ENCODE measurements around the gene TRIP12. TPM values are rescaled to one million over a fixed set of nuclear protein-coding genes. Genes with fewer than 3 reads are reported as not detected.
"Not testable (repeated sequence)": the region's sequence is repeated elsewhere in the genome, so short reads cannot be mapped to it uniquely, and the experiment has no call there.

The TRIP12 gene
- total RNA-seq, 1 experiment from 2014 or later: 69.2 TPM

DNA sequence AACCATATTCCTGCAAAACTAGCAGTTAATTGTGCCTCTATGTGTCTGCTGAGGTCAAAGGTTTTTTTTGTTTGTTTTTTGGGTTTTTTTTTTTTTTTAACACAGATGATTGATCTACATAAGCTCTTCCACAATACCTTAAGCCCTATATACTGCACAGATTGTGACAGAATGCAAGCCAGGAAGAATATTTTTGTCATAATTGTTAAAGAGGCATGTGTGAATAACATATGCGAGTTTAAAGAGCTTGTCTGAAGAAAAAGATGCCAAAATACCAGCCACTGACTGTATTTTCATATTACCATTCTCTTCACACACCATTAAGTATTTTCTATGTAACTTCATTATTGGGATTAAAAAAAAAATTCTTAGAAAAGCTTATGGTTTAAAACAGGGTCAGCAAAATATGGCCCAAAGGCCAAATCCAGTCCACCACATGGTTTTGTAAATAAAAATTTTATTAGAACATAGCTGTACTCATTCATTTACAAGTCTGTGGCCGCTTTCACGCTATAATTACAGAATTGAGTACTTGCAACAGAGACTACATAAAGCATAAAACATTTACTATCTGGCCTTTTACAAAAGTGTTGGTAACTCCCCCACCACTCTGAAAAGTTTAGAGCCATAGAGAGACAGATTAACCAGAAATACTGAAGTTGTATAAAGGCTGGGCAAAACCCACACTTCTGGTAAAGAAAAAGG, 89.9 kb downstream of the TRIP12 start:
- no peak for DNase-seq (ENCODE audit: low spot score)

DNA sequence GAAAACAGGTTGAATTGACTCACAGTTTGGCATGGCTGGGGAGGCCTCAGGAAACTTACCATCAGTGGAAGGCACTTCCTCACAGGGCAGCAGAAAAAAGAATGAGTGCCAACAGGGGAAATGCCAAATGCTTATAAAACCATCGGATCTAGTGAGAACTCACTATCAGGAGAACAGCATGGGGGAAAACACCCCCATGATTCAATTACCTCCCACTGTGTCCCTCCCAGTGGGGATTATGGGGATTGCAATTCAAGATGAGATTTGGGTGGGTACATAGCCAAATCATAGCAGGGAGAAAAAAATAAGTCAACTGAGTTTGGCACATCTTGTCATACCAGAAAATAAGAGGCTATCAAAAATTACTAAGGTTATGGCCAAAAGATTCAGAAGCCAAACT, 96.3 kb downstream of the TRIP12 start:
- DNase-seq (ENCODE audit: low spot score): no peak

DNA sequence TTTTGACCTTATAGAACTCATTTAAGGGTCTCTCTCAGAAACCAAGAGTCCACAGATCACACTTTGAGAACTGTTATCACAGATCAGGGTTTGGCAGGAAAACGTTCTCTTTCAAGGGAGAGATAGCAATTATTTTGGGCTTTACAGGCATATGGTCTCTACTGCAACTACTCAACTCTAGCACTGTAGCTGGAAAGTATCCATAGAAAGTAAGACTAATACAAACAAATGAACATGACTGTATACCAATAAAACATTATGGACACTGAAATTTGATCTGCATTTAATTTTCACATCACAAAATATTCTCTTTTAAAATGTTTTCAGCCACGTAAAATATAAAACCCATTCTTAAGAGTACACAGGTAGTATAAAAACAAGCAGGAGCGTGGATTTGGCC, 100.5 kb downstream of the TRIP12 start:
- no peak for DNase-seq (ENCODE audit: low spot score)

DNA sequence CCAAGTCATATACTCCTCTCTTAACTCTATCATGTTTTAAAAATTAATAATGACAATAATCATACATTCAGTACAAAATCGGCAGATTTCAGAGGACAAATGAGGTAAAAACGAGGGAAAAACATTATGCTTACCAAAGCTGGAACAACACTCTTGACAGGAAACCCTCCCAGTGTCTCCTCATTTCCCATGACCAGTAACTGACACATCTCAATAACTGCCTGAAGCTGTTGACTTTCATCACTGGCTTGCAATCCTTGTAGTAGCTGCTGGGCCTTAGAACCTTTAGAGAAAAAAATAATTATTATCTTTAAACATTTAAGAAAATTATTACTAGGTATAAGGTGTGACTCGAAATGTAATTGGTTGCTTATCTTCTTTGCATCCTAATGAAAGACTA, 103.6 kb downstream of the TRIP12 start:
- DNase-seq (ENCODE audit: low spot score): no peak

DNA sequence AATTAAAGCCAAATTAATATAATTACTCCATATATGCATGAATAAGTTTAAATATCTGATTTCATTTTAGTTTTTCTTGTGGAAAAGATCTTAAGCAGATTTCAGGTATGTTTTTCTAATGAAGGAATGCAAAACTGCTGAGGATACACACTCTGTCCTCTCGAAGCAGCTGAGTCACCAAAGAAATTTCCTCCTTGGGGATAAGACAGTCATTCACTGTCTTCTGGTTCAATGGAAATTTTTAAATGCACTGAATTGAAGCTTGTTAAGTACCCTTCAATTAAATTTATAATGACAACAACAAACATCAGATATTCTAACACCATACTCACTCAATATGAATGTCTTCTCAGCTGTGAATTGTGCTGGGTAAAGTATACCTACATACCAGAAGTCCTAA, 106.0 kb downstream of the TRIP12 start:
- no peak for DNase-seq (ENCODE audit: low spot score)

DNA sequence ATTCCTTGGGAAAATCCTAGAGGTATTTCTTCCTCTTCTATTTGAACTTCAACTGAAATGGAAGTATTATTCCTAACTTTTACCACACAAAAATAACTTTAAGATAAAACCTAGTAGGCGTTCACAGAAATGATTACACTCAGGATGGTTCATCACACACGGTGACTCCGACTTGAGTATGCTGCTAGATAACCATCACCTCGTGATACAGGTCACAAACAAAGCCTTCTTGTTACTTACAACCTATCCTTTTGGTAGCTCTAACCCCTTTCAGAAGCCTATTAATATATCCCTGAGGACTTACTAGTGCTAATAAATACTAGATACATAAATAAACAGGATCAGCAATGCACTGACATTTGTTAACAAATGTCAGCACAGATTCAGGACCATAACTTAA, 106.5 kb downstream of the TRIP12 start:
- no peak for DNase-seq (ENCODE audit: low spot score)

DNA sequence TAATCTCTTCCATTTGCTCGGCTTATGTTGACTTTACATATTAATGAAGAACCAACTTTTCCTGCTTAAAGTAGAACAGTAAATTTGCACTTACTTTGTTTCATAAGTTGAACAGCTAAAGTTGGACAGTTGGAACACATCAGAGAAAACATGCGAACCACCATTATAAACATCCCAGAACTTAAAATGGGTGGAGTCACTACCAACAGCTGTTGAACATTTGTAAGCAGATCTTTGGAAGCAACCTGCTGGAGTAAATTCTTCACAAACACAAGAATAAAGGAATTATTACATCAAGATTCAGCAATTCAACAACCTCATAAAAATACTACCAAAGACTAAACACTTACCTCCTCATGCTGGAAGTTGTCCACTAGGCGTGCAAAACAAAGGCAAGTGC, 111.0 kb downstream of the TRIP12 start:
- DNase-seq (ENCODE audit: low spot score): no peak

DNA sequence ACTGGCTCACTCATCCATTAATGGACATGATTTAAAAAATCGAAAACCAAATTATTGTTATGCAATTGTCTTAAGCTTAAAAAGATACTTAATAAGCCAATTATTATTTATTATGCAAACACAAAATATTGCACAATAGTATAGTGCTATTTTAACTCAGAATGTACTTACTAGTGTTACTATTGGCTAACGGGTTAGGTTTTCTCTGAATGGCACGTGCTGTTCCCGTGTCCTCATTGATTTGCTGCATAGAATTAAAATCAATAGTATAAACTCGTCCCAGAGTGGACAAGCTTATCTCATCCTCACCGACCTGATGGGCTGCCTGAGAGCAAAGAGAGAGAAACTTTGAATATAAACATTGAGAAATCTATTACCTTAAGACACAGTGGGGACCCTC, 116.2 kb downstream of the TRIP12 start:
- DNase-seq (ENCODE audit: low spot score): no peak

DNA sequence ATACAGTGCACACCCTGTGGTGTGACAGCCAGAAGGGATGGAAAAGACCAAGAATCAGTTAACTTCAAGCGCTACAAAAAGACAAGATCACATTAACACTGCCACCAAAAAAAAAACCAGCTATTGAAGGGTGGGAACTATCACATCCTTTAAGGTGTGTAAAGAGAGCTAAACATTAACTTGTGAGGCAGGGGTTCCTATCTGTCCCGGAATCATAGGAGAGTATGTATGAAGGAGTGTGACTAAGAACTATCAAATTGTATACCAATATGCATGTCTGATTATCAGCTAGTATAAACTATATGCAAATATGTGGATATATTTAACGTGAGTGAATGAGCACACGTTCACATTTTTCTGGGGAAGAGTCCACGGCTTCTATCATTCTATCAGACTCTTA, 119.0 kb downstream of the TRIP12 start:
- no peak for DNase-seq (ENCODE audit: low spot score)

DNA sequence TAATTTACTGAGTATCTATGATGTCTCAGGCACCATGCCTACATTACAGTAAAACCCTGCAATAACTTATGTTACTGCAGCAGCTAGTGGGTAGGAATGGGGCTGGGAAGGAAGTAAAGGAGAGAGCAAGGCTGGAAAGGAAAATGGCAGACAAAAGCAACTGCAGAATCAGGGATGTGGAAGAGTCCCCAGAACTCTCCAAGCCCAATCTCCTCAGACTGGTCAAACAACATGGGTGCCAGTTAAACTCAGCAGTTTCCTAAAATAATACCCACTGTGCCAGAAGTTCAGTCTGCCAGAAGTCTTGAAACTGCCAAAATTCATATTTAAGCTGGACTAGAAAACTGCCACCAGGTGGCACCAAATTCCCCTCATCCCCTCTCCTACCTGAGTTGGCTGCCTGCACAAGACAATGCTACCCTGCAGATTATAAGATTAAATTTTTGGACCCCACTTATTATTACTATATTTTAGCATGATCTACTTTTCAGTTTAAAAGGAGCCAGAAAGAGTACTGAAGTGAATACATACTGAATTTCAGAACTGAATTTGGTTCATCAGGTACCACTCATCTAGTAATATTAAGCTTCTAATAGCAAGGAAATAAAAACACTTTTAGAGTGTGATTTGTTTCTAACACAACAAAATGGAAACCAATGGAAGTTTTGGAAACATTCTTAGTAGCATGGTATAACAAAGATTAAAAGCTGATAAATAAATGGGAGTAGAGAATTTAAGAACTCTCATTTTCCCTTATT, 120.6 kb downstream of the TRIP12 start:
- DNase-seq (ENCODE audit: low spot score): peak; percentile 28

DNA sequence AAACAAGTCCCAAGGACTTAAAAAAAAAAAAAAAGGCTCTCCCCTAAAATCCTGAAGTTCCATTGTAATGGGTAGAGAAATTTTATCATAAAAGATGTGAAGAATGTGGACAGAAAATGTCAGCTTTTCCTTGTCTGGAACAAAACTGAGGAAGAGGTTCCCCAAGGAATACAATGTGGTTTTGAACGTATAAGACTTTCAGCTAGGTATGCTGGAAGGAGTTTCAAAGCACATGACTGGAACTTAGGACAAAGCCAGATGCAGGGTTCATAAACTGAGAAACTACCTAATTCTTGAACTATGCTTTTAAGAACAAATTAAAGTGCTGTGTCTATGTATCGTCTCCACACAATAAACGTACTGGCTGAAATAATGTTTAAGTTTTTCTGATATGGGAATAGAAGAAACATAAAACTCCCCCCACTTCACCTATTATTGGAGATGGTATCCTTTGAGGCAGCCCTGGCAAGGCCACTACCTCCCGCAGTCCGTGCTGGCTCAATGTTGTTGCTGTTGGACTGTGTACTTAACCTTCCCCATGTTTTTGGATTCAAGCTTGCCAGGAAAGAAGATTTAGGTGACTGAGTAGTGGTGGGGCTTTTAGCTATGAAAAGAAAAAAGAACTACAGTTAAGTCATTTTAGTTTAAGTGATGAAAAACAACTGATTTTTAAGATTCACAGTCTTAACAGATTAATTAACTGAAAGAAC, 123.2 kb downstream of the TRIP12 start:
- DNase-seq (ENCODE audit: low spot score): no peak

DNA sequence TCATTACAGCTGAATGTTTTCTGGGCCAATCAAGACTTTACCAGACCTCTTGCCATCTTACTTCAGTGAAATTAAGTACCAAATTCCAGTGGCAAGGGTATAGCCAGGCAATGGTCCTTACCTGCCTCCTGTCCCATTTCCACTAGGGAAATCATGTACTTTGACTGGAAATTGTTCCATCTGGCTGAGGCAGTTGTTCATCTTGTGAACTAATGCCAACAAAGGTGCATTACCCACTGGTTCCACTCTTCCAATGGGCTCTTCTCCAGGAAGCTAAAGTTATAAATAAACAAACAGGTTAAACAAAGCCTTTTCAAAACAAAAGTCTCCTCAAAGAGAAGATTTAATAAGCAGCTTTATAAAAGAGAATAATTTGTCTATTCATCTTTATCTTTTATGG, 126.8 kb downstream of the TRIP12 start:
- DNase-seq (ENCODE audit: low spot score): no peak

DNA sequence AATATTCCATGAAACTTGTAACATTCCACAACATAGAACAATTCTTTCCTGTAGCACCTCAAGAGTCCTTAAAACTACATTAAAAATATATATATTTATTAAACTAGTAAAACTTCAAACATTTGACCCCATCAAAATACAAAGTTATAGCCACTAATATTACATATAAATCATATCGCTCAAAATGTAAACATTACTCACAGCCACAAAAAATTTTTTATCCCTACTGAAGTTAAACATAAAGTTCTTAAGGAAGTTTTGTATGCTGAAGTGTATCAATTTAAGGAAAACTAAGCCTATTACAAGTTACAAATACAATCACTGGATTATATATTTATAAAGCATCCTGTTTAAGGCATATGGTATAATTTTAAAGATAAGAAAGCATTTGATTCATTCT, 127.2 kb downstream of the TRIP12 start:
- no peak for DNase-seq (ENCODE audit: low spot score)

DNA sequence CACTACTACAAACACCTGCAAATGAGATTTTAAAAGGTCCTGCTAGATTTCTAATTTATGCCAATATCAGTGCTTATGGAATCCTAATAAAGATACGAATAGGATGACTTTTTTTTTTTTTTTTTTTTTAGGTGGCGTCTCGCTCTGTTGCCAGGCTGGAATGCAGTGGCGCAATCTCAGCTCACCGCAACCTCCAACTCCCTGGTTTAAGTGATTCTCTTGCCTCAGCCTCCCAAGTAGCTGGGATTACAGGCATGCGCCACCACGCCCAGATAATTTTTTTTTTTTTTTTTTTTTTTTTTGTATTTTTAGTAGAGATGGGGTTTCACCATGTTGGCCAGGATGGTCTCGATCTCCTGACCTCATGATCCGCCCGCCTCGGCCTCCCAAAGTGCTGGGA, 135.5 kb downstream of the TRIP12 start:
- not testable (repeated sequence) for DNase-seq (ENCODE audit: low spot score)

DNA sequence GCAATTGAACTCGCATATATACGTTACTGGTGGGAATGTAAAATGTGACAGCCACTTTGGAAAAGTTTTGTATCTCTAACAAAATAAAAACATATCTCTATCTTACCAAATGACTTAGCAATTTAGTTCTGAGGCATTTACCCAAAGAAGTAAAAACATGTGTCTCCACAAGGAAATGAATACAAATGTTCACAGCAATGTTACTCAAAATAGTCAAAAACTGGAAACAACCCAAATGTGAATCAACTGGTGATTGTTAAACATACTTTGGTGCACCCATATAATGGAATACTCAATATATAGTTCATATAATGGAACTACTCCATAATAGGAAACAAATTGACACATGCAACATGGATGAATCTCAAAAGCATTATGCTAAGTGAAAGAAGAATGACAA, 137.0 kb downstream of the TRIP12 start:
- DNase-seq (ENCODE audit: low spot score): no peak

DNA sequence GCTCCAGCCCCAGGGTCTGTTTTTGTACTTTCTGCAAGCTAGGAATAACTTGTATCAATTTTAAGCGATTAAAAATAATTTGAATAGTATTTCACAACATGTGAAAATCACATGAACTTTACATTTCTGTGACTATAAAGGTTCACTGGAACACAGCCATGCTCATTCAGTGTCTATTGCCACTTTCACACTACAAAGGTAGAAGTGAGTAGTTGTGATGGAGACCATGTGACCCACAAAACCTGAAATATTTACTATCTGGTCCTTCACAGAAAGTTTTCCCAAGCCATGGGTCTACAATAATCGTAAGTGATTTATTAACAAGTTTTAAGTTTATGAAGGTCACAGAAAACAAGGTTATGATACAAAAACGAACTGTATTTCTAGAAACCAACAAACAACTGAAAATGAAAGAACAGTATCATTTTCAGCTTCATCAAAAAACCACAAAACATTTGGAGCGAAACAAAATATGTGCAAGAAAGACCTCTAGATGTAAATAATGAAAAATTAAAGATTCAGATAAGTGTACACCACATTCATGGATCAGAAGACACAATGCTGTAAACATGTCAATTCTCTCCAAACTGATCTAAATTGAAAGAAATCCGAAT, 138.6 kb downstream of the TRIP12 start:
- DNase-seq (ENCODE audit: low spot score): no peak

DNA sequence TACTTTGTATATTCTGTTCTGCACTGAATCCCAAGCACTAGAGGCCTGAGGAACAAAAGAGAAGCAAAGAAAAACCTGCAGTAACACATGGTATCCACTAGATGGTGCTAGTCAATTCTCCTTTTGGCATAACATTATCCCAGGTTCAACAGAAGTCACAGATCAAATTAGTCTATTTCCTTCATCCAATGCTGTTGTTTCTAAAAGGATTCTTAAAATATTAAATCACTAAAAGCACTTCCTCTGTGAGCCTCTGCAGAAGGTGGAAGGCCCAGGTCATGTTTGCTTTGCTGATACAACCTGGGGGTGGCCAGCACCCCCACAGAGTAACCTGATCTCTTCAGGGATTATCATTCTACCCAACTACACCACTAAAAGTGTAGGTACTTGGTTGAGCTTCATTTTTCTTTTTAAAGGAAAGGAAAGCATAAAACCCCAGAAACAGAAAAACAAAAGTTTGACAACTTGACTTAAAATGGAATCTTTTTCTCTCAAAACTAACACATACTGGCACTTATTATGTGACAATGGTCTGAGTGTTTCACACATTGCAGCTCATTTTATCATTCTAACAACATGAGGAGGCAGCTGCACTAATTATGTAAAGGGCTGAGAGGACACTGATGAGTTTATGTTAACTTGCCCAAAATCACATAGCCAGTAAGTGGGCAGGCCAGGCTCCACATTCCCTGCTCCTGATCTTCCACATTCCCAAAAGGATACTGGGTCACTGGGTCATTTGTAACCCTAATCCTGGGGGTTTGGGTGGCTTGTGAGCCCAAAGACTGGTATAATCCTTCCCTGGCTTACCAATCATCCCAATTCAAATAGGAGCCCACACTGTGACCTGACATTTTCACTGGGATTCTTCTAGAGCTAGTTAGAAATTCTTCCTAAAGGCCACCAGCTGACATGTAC, 140.7 kb downstream of the TRIP12 start:
- DNase-seq (ENCODE audit: low spot score): peak; percentile 30

DNA sequence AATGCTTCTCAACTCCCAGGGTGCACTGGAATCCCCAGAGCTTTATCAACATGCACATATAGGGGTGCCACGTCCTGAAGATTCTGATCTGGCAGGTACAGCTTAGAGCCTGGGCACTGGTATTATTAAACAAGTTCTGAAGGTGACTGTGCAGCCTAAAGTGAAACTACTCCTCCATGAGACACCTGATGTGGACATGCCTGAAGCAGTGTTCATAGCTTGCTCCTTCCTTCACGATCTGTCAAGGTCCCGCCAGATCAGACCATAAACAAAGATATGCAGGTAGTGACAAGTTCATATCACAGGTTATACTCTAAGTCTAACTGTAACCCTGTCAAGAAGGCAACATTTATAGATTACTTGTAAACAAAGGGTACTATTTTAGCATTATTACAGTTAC, 142.2 kb downstream of the TRIP12 start:
- no peak for DNase-seq (ENCODE audit: low spot score)

DNA sequence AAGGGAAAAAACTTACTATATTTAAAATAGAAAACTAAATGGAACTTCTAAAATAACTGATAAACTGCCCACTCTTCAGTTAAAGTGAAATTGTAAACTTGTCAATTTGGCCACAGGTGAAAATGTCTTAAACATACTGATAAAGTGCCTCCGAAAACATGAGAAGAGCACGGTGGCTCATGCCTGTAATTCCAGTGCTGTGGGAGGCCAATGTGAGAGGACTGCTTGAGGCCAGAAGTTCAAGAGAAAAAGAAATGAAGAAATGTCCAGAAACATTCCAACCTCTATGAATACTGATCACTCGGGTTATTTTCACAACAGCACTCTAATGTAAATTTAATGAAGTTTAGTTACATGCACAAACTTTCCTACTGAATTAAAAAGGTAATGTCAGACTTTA, 144.1 kb downstream of the TRIP12 start:
- no peak for DNase-seq (ENCODE audit: low spot score)

DNA sequence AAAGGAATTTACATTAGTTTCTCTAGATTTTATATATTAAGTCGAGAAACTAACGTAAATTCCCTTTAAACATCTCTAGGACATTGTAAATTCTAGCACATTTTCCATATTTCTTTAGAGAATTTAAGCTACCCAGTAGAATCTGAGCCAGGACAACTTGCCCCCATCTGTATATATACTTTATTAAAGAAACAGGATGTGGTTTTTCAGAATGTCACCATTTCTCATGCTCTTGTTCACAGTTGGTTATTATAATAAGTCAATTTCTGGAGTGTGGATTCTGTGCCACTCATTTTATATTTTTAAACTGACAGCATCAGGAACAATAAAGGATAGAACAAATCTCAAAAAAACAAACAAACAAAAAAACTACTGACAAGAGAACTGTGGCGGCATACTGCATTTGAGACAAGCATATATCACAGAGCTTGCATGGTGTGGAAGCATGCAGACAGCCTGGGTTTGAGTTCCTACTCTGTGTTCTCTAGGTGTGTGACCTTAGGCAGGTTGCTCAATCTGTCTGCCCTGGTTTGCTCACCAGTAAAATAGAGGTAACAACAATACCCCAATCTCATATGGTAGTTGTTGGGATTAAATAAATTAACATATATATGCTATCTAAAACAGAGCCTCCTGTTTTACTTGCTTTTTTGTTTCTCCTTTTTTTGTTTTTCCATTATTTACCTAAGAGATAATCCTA, 146.0 kb downstream of the TRIP12 start:
- DNase-seq (ENCODE audit: low spot score): no peak

DNA sequence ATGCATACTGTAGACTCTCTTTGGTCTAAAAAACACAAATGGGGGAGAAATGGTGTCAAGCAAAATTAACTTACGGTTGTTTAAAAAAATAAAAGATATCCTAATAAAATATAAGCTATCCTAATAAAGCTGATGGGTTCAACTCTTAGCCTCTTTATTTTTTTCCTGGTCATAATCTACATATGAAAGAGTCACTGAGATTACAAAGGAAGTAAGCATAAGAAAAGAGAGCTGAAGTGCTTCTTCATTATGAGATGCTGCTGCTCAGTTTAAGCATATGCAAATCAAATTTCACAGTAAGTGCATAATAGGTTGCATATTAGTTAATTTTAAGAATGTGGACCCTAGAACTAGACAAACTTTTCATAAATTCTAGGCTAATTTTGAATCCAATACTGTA, 147.6 kb downstream of the TRIP12 start:
- DNase-seq (ENCODE audit: low spot score): no peak
